Natural killer cell (primary cell): ENCODE data around the gene NCAM1. TPM values are rescaled to one million over a fixed set of nuclear protein-coding genes. Genes with fewer than 3 reads are reported as not detected.

ENCODE experiments used
- ATAC-seq, 3 donors: fragments of 150-1000 bp in 2 of 3; fragments of 200-7000 bp in 1 of 3; cut with Tn5 transposase; 1 replicate in 1 of 3; 2 replicates in 2 of 3; pipeline ENCODE4 v1.10.0; 2021; ENCODE audit warnings: mild to moderate bottlenecking in 2 of 3, moderate library complexity in 2 of 3
- DNase-seq, 2 donors: peaks; one replicate each; pipeline versions ENCODE4 v3.0.0 to v3.0.0-alpha.2; 2013 to 2021; ENCODE audit warnings: mixed read lengths in 1 of 2
- H3K27ac ChIP-seq: one replicate; pipeline ENCODE4 v1.5.1; 2013; ENCODE audit warnings: mild to moderate bottlenecking, low read length
- H3K27me3 ChIP-seq: one replicate; pipeline ENCODE4 v1.6.1; 2013; ENCODE audit warnings: low read length; ENCODE audit not compliant: control insufficient read depth, insufficient read depth
- H3K36me3 ChIP-seq: one replicate; pipeline ENCODE4 v1.6.1; 2013; ENCODE audit warnings: low read length; ENCODE audit not compliant: control insufficient read depth, insufficient read depth
- H3K4me1 ChIP-seq: one replicate; pipeline ENCODE4 v1.6.1; 2013; ENCODE audit warnings: low read length; ENCODE audit not compliant: control insufficient read depth, insufficient read depth
- H3K4me3 ChIP-seq: one replicate; pipeline ENCODE4 v1.5.1; 2013; ENCODE audit warnings: low read length
- H3K9me3 ChIP-seq: one replicate; pipeline ENCODE4 v1.6.1; 2013; ENCODE audit warnings: low read length; ENCODE audit not compliant: control insufficient read depth, insufficient read depth
- H3K27ac Mint-ChIP-seq, 2 donors: one replicate each; pipeline ENCODE4 v1.8.0; 2022; ENCODE audit warnings: mild to moderate bottlenecking in 2 of 2, mixed read lengths in 2 of 2, moderate library complexity in 1 of 2
- H3K27me3 Mint-ChIP-seq, 2 donors: one replicate each; pipeline ENCODE4 v1.8.0; 2022; ENCODE audit warnings: low read depth in 2 of 2, mixed read lengths in 2 of 2
- H3K36me3 Mint-ChIP-seq: one replicate; pipeline ENCODE4 v1.8.0; 2022; ENCODE audit warnings: mixed read lengths
- H3K4me1 Mint-ChIP-seq, 2 donors: one replicate each; pipeline ENCODE4 v1.8.0; 2022; ENCODE audit warnings: mixed read lengths in 2 of 2
- H3K4me3 Mint-ChIP-seq: one replicate; pipeline ENCODE4 v1.8.0; 2022; ENCODE audit warnings: mild to moderate bottlenecking, moderate library complexity, mixed read lengths
- H3K9me3 Mint-ChIP-seq, 2 donors: one replicate each; pipeline ENCODE4 v1.8.0; 2022; ENCODE audit warnings: mixed read lengths in 2 of 2
- WGBS: methylation state at CpG from one replicate; pipeline ENCODE4 v1.1.7; 2013; ENCODE audit warnings: missing lambda C conversion rate; ENCODE audit not compliant: insufficient coverage; 5-methylcytosine and 5-hydroxymethylcytosine counted together
- intact Hi-C: fragments of 100-400 bp; cut with micrococcal nuclease; formaldehyde crosslinking; loops from one replicate; pipeline ENCODE4 v1.14.2; 2022
- total RNA-seq, 4 donors: library from RNA; stranded (reverse); fragments of 120-200 nt in 1 of 4; gene quantifications; one replicate each; pipeline versions ENCODE4 v1.2.3 to v1.2.4, GENCODE V29; 2013 to 2022
- TF ChIP-seq, protein P1 (sequence below): fragments of 200-600 bp; IDR thresholded peaks from one replicate; pipeline ENCODE4 v1.8.0; 2022; ENCODE audit warnings: antibody characterized with exemption

The NCAM1 gene
- total RNA-seq, 3 donors from 2014 or later (not counting 1 experiment from before 2014, with no cell fraction given), result 129 to 208 (median 187) TPM

GRCh38 chr11:113278925-113279324, 317.7 kb downstream of the NCAM1 start:
- no peak for ATAC-seq
- Histone ChIP-seq H3K4me1 (no peaks in the 10 kb centered on the region), H3K27me3 (no peaks in the 10 kb centered on the region), H3K27ac (no peak overlapping the region), H3K9me3 (no peaks in the 10 kb centered on the region), H3K4me3 (no peak overlapping the region), H3K36me3 (peaks cover 29% of the 10 kb centered on the region)
- 92% methylated on average over 4 of the region's 4 CpGs for WGBS
- Mint-ChIP-seq H3K9me3 (no peaks in the 10 kb centered on the region), H3K36me3 (peaks cover 23% of the 10 kb centered on the region), H3K4me1 (no peaks in the 10 kb centered on the region), H3K4me3 (no peak overlapping the region), H3K27me3 (no peaks in the 10 kb centered on the region), H3K27ac (peak overlapping the region in 1 of 2 donors; percentile 17)
- intact Hi-C loops, result no loop called here
- TF ChIP-seq, protein P1, sequence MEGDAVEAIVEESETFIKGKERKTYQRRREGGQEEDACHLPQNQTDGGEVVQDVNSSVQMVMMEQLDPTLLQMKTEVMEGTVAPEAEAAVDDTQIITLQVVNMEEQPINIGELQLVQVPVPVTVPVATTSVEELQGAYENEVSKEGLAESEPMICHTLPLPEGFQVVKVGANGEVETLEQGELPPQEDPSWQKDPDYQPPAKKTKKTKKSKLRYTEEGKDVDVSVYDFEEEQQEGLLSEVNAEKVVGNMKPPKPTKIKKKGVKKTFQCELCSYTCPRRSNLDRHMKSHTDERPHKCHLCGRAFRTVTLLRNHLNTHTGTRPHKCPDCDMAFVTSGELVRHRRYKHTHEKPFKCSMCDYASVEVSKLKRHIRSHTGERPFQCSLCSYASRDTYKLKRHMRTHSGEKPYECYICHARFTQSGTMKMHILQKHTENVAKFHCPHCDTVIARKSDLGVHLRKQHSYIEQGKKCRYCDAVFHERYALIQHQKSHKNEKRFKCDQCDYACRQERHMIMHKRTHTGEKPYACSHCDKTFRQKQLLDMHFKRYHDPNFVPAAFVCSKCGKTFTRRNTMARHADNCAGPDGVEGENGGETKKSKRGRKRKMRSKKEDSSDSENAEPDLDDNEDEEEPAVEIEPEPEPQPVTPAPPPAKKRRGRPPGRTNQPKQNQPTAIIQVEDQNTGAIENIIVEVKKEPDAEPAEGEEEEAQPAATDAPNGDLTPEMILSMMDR, result no peak
- DNase-seq, result no peak

DNA sequence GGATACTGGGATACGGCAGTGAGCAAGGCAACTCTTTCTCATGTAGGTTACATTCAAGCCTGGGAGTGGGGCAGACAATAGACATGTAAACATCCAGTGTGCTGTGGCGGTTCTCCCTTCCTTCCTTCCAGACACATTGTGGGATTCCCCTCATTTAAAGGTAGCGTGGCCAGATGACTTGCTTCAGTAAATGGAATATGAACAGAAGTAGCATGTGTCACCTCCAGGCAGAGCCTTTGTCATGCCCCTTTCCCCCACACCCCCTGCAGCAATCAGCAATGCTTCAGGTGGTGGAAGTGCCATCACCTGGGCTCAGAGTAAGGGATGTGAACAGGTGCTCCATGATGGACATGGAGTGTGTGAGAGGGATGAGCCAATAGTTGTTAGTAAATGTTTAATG, 318.4 kb downstream of the NCAM1 start:
- H3K27ac ChIP-seq, result no peak overlapping the region
- peak overlapping the region in 1 of 2 donors; percentile 17 for H3K27ac Mint-ChIP-seq
- no peak for ATAC-seq
- no peaks in the 10 kb centered on the region for H3K27me3 ChIP-seq
- intact Hi-C loops, result no loop called here
- no peaks in the 10 kb centered on the region for H3K9me3 ChIP-seq
- H3K9me3 Mint-ChIP-seq, result no peaks in the 10 kb centered on the region
- DNase-seq, result no peak
- no peak overlapping the region for H3K4me3 ChIP-seq
- H3K4me1 ChIP-seq, result no peaks in the 10 kb centered on the region
- H3K36me3 Mint-ChIP-seq, result peaks cover 23% of the 10 kb centered on the region
- no peaks in the 10 kb centered on the region for H3K4me1 Mint-ChIP-seq
- no peak overlapping the region for H3K4me3 Mint-ChIP-seq
- TF ChIP-seq, protein P1, result no peak
- 87% methylated on average over 3 of the region's 3 CpGs for WGBS
- peaks cover 22% of the 10 kb centered on the region for H3K36me3 ChIP-seq
- H3K27me3 Mint-ChIP-seq, result no peaks in the 10 kb centered on the region

DNA sequence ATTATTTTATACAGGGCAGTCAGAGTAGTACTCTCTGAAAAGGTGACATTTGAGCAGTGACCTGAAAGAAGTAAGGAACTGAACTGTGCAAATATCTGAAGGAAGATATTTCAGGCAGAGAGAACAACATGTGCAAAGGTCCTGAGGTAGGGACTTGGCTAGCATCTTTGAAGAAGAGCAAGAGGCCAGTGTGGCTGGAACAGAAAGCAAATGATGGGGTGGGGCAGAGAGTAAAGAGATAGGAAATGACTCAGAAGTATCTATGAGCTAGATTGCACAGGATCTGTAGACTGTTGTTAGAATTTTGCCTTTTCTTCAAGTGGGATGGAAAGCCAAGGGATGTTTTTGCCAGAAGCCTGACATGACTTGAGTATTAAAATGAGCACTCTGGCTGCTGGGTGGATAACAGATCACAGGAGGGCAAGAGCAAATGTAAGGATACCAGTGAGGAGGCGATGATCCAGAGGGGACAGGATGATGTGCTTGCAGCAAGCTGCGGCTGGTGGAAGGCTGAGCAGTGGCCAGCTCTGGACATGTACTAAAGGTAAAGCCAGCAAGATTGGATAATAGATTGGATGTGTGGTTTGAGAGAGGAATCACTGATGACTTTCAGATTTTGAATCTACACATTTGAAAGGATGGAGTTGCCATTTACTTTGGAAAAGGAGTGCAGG, 320.0 kb downstream of the NCAM1 start:
- Histone ChIP-seq H3K4me3 (no peak overlapping the region), H3K9me3 (no peaks in the 10 kb centered on the region), H3K4me1 (no peaks in the 10 kb centered on the region), H3K27ac (no peak overlapping the region), H3K27me3 (no peaks in the 10 kb centered on the region), H3K36me3 (peaks cover 8% of the 10 kb centered on the region)
- ATAC-seq (no peak), DNase-seq (no peak)
- intact Hi-C loops, result no loop called here
- Mint-ChIP-seq H3K36me3 (peaks cover 10% of the 10 kb centered on the region), H3K27ac (no peak overlapping the region), H3K4me1 (no peaks in the 10 kb centered on the region), H3K4me3 (no peak overlapping the region), H3K9me3 (no peaks in the 10 kb centered on the region), H3K27me3 (no peaks in the 10 kb centered on the region)
- WGBS, result 93% methylated on average over 2 of the region's 2 CpGs
- TF ChIP-seq, protein P1, result no peak
